HuH-7 (cell line): Measurements from ENCODE around the gene IGF2BP2.
A peak's percentile ranks its signal among the peaks of the same experiment; 100 is the strongest.
"Not testable (repeated sequence)": the region's sequence is repeated elsewhere in the genome, so short reads cannot be mapped to it uniquely, and the experiment has no call there.

ENCODE experiments used
- DNase-seq: peaks from one replicate; pipeline ENCODE4 v3.0.0; 2011; ENCODE audit warnings: low spot score

IGF2BP2 gene

DNA sequence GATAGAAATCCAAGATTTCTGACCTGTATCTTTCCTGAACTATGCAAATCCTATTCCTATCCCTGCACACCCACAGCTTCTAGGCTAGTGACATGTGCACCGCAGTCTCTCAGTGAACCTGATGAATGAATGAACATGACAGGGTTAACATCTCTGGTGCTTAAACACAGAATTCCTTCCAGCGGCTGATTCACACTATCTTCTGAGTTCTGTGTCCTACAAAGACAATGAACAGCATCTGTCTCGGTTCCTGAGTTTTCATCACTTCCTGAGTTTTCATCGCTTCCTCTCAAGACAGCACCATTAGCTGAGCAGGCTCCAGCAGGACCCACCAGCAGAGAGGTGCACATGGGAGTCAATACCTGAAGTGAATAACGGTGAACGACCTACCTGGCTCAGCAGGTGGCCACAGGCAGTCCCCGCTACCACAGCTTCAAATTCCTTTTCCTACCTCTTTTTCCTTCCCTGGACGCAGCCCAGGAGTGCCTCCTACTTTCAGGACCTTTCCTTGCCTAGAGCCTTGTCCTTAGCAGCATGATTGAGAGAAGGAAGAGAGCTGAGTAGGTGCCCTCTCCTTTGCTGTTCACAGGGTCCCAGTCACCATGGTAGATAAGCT is 113.5 kb downstream of the IGF2BP2 start:
- DNase-seq: no peak

DNA sequence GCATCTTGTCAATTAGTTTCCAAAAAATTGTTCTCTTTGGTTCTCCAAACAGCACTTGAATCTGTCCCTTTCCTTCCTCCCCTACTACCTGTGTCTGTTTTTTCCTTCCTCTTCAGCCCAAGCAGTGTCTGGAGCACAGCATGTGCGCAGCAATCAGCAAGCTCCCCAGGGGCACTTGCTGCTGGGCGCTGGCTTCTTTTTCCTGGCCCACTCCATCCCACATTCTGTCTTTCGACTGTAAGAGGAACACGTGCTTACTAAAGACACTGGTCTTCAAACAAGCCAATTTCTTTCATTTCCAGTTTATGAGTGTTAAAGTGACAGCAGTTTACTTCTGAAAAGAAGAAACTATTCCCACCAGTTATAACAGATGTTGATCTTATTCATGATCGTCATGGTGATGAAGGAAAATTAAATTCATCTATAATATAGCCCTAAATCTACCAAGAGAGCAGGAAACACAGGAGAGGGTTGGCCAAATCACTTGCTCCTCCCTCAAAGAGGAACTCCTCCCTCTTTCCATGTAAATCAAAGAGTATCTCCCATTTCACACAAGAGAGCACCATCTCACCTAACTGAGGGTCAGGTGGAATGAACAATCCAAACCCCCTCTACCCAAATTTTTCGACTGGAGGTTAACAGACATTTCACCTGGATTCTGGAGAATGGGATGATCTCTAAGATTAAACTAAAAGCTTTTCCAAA is 115.4 kb downstream of the IGF2BP2 start:
- no peak for DNase-seq

DNA sequence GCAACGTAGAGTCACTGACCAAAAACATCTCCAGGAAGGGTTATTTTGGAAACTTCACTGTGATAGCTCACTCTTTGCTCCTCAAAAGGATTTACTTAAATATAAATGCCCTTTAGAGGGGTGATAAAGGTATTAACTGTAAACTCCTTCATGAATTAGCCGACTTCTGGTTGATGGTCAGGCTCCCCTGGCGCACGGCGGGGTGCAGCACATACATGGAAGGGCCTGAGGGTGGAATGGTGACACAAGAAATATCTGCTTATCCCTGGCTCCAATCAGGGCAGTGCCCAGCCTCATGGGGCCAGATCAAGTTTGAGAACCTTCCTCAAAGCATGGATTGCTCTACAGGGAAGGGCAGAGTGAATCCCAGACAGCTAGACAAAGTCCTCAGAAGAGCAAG is 116.5 kb downstream of the IGF2BP2 start:
- no peak for DNase-seq

DNA sequence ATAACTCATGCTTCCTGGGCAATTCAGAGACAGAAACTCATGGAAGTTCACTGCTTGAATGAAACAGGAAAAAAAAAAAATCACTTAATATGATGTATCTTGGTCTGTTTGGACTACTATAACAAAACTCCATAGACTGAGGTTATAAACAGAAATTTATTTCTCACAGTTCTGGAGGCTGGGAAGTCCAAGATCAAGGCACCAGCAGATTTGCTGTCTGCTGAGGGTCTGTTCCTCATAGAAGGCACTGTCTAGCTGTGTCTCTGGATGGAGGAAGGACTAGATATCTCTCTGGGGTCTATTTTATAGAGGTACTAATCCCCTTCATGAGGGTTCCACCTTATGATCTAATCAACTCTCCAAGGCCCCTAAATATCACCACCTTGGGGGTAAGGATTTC is 119.3 kb downstream of the IGF2BP2 start:
- no peak for DNase-seq

DNA sequence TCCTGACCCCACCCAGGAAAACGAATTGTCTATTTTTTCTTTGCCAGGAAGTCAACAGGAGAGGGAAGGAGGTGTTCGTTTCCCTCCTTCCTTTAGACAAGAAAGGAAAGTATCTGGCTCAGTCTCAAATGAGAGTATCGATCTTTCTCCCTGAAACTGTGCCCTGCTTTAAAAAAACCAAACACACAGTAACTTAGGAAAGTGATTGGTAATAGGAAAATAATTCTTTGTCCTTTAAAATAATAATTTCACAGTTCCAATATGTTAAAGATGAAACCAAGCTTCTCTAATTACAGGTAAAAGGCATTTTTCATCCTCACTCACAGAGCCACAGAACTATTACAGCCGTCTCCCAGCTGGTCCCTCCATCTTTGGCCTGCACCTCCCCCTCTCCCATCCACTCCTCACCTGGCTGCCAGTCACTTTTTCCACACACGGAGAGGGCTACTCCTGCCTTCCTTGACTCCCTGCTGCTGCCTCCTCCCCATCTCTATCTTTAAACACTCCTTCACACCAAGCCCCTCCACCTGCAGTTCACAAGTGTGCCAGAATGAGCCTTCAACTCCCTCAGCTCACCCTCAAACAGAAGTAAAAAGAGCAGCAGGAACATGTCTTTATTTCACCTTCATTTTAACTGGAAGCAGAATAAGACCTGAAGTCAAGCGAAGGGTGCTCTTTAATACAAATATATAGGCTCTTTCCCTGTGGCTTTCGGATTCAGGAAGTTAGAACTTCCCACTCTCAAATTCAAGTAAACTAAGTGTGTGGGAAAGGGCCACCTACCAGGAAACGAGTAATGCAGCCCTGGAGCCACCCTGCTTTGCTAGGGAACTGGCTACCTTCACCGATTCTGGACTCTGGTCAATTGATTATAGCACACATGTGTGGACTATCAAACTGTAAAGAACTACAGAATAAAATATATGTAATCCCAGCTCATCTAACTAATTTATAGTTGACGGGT is 122.3 kb downstream of the IGF2BP2 start:
- no peak for DNase-seq

DNA sequence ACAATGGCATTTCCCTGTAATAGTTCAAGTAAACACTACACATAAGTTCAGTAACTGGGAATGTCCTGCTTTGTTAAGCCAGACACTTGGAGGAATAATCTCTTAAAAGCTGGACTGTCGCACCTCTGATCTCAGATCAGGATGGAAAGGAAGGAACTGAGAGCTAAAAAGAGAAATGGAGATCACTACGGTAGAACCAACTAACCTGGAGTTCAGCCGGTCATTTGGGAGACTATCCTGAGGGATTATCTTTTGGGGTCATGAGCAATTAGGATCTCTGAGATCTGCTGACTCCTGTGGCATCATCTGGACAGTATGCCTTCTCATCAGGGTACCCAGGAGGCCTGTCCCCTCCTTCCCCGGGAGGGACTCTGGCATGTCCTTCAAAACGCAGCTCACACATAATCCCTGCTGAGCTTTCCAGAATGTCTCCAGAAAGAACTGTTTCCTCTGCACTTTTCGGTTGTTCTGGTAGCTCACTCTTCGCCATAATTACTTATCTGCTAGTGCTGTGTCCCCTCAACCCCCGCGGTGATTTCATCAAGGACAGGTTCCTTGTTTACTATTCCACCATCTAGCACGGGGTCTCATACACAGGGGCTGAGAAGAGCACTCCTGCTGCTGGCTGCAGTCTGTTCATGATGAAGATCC is 123.1 kb downstream of the IGF2BP2 start:
- DNase-seq: no peak

DNA sequence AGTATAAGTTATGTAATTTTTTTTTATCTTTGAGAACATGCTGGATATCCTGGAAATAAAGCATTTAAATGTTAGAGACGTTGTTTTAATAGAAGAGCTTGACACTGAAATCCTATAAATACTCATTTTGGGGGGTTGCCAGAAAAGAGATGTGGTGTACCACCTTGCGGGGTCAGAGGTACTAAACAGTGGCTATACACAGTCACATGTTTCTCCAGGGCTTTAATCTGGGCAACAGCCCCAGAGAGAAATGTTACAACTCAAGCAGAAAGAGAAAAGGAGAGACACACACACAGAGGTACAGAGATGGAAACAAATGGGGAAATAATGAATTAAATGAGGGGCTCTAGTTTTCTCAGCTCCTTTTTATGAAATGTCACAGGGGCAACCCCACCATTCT is 124.9 kb downstream of the IGF2BP2 start:
- no peak for DNase-seq

DNA sequence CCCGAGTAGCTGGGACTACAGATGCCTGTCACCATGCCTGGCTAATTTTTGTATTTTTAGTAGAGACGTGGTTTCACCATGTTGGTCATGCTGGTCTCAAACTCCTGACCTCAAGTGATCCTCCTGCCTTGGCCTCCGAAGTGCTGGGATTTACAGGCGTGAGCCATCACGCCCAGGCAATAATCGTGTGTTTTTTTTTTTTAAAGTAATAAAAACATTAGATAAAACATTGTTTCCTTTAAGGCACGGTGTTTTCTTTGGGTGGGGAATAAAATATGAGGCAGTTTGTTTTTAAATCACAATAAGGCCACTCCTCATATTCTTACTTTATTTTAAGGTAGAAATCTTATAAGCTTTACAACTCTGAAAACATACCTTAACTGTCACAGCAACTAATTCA is 127.6 kb downstream of the IGF2BP2 start:
- DNase-seq: not testable (repeated sequence)

DNA sequence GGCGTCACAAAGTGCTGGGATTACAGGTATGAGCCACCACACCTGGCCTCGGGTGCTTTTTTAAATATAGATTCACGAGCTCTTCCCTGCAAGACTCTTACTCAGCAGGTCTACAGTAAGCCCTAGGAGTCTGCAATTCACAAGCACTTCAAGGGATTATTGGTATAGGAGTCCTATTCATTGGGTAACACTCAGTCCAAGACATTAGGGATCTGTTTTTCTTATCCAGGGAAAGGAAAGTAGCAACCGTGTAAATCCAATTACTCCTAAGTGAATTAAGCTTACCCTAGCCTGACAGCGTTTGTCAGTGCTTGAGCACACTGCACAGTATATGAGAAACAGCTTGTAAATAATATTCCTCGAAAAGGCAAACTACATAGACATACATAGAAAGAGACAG is 128.8 kb downstream of the IGF2BP2 start:
- no peak for DNase-seq

DNA sequence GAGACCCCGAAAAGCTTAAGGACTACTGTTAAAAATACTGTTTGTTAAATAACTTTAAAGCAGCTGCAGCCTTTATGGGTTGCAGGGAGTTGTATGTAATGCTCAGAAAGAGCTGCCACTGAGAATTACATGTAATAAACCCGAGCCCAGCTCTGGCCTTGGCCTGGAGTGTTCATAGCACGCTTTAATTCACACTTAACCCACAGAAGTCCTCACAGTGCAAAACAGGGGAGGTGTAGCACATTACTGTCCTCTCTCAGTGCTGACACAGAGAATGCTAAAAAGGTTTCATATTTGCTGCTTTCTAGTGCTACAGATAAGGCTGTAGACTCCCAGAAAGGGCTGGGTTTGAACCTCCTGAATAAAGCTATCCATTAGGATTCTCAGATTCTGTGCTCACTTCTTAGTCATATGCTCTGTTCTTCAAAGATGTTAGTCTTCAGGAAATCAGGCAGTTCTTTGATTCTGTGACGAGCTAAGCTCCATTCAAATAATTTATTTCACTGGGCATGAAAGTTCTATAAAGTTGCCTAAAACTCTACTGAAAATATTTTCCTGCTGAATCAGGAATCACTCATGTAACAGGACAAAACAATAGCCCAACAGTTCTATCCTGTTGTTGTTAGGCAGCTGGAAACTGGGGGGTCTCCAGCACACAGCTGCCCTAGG is 130.7 kb downstream of the IGF2BP2 start:
- DNase-seq: no peak

DNA sequence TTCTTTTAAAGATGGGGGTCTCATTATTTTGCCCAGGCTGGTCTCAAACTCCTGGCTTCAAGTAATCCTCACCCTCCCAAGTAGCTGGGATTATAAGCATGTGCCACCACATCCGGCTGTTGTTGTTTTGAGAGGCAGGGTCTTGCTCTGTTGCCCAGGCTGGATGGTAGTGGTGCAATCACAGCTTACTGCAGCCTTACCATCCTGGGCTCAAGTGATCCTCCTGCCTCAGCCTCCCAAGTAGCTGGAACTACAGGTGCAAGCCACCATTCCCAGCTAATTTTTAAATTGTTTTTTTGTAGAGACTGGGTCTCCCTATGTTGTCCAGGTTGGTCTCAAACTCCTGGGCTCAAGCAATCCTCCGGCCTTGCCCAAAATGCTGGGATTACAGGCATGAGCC is 133.2 kb downstream of the IGF2BP2 start:
- DNase-seq: no peak

DNA sequence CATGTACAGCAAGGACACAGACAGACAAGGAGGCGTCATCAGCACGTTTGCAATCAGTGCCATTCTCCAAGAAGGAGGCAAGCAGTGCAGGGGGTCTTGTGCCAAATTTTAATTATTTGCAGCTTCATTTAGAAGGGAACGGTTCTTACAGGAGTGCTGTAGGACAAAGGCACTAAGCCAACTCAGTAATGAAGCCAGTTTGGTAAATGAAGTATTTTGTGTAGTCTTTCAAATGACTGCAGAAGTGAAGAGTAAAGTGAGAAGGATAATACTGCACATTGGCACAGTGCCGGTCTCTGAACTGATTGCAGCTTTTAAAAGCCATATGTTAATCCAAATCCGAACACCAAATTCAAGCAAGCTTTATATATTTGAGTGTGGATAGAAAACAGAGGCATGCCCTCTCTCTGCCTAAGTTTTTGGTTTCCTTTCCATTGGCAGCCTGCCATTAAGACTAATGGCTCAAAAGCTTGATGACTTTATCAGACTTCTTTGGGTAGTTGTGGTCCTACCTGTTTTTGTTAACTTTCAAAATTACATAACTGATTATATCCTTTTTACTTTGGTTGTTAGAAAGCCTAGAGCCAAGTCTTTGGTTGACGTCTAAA is 137.5 kb downstream of the IGF2BP2 start:
- no peak for DNase-seq

DNA sequence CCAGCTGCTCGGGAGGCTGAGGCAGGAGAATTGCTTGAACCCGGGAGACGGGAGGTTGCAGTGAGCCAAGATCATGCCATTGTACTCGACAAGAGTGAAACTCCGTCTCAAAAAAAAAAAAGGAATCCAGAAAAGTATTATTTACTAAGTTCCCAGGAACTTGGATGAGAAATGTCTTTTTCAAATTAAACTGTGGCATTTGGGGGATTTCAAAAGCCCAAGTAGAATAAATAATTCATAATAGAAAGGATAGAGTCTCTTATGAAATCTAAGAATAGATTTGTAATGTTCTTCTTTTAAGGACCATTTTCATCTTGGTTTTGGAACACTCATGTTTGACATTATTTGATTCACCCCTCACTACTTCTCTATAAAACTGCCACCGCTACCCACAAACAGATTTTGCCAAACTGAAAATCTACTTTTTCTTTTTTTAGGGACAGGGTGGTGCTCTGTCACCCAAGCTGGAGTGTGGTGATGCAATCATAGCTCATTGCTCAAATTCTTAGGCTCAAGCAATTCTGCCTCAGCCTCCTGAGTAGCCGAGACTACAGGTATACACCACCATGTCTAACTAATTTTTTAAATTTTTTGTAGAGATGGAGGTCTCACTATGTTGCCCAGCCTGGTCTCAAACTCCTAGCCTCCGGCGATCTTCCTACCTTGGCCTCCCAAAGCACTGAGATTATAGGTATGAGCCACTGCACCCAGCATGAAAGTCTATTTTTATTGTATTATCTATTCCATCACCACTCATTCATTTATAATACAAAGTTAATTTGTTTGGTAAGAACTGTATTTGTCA is 139.4 kb downstream of the IGF2BP2 start:
- DNase-seq: no peak

DNA sequence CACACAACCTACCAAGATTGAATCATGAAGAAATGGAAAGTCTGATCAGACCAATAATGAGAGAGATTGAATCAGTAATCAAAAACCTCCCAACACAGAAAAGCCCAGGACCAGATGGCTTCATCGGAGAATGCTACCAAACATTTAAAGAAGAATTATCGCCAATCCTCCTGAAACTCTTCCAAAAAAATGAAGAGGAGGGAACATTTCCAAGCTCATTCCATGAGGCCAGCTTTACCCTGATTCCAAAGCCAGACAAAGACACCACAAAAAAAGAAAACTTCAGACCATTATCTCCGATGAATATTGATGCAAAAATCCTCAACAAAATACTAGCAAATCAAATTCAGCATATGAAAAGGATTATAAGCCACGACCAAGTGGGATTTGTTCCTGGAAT is 144.6 kb downstream of the IGF2BP2 start:
- no peak for DNase-seq

DNA sequence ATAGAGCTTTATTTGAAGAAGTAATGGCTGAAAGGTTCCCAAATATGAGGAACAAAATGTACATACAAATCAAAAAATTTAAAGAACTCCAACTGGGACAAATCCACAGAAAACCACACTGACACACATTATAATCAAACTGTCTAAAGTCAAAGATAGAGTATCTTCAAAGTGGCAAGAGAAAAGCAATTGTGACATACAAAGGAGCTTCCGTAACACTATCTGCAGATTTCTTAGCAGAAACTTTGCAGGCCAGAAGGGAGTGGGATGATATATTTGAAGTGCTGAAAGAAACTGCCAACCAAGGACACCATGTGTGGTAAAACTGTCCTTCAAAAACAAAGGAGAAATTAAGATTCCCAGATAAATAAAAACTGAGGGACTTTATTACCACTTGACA is 146.8 kb downstream of the IGF2BP2 start:
- DNase-seq: no peak

DNA sequence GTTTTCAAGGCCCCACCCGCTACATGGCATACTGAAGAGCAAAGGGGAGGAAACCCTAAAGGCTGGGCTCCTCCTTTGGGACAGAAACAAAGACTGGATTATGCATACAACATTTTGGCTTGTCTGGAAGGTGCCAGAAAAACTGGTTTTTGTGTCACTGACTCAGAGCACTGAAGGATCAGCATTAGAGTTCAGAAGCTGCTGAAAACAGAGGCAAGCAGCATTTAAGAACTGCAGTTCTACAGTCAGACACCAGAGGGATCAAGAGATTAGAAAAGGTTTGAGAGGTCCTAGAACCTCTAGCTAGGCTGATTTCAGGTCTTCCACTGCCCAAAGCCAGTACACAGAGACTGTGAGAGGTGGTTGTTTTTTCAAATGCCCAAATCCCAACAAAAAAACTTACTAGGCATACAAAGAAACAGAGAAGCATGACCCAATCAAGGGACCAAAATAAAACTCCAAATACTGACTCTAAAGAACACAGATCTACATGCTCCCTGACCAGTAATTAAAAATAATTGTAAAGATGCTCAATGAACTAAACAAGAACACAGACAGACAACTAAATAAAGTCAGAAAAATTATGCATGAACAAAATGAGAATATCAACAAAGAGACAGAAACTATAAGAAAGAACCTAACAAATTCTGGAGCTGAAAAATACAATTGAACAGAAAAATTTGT is 147.6 kb downstream of the IGF2BP2 start:
- DNase-seq: peak; percentile 73

DNA sequence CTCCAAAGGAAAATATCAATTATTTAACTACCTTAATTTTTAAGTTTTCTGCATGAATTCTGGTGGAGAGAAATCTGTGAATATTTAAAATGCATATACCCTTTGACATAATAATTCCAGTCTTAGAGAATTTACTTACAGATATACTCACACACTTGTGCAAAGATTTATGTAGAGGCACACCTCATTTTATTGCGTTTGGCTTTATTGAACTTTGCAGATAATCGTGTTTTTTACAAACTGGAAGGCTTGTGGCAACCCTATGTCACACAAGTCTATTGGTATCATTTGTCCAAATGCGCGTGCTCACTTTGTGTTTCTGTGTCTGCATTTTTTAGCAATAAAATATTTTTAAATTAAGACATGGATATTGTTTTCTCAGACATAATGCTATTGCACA is 157.3 kb downstream of the IGF2BP2 start:
- DNase-seq: no peak

DNA sequence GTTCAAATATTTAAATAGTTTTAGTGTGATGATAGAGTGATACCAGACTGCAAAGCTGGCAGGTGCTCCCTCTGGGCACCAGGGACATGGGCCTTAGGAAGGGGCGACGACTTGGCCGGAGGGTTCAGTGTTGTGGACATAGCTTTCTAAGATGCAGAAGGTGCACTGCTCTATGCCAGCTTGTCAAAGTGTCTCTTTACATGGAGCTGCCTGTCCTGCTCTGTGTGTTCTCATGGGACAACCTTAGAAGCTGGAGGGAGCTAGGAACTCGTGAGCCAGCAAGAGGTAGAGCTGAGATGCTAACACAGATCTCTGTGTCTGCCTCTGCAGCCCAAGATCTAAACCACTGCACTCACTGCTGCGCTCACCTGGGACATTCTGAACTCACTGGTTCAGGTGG is 160.9 kb downstream of the IGF2BP2 start:
- no peak for DNase-seq

DNA sequence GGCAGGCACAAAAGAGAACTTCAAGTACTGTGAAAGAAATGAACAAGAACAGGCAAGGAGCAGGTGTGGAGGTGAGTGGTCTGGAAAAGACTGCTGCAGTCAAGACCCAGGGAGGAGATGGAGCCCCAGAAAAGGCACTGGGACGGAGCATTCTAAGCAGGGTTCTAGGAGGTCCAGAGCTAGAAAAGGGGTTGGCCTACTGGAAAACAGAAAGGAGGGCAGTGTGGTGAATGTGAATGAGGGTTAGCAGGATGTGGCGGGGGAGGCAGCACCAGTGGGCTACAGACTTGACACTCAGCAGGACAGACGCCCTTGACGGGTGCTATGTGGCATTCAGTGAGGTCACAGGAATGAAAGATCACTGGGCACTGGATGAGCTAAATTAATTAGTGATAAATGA is 163.1 kb downstream of the IGF2BP2 start:
- no peak for DNase-seq

DNA sequence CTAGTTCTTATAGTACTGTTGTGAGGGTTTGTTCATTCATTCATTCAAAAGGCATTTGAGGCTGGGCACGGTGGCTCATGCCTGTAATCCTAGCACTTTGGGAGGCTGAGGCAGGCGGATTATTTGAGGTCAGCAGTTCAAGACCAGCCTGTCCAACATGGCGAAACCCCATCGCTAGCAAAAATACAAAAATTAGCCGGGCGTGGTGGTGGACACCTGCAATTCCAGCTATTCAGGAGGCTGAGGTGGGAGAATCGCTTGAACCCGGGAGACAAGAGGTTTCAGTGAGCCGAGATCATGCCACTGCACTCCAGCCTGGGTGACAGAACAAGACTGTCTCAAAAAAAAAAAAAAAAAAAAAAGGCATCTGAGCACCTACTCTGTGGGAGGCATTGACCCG is 163.5 kb downstream of the IGF2BP2 start:
- DNase-seq: not testable (repeated sequence)
